Chondrocyte (in vitro differentiated cells): ENCODE results near the gene ABRACL. TPM values are rescaled to one million over a fixed set of nuclear protein-coding genes. Genes with fewer than 3 reads are reported as not detected.

ENCODE experiments used
- DNase-seq: peaks from one replicate; pipeline ENCODE4 v3.0.0; 2021; ENCODE audit warnings: mixed read lengths, low spot score
- H3K27ac Mint-ChIP-seq: one replicate; pipeline ENCODE4 v1.8.0; 2021; ENCODE audit warnings: mild to moderate bottlenecking, moderate library complexity, mixed read lengths; ENCODE audit not compliant: unreplicated experiment
- H3K27me3 Mint-ChIP-seq: 2 replicates; pipeline ENCODE4 v1.8.0; 2021; ENCODE audit warnings: low read depth, mixed read lengths
- H3K36me3 Mint-ChIP-seq: 2 replicates; pipeline ENCODE4 v1.8.0; 2021; ENCODE audit warnings: low read depth, mixed read lengths
- H3K4me1 Mint-ChIP-seq: 2 replicates; pipeline ENCODE4 v1.8.0; 2021; ENCODE audit warnings: low read depth, mild to moderate bottlenecking, mixed read lengths
- H3K4me3 Mint-ChIP-seq: one replicate; pipeline ENCODE4 v1.8.0; 2021; ENCODE audit warnings: mild to moderate bottlenecking, moderate library complexity, mixed read lengths; ENCODE audit not compliant: unreplicated experiment
- H3K9me3 Mint-ChIP-seq: 2 replicates; pipeline ENCODE4 v1.8.0; 2021; ENCODE audit warnings: low read depth, mixed read lengths
- CTCF ChIP-seq: fragments of 200-600 bp; sonication (generic); IDR thresholded peaks from 2 replicates; pipeline ENCODE4 v1.5.0; 2021; ENCODE audit warnings: antibody characterized with exemption, mild to moderate bottlenecking, moderate library complexity
- total RNA-seq: library from RNA; stranded (reverse); gene quantifications from 3 replicates; pipeline ENCODE4 v1.2.1, GENCODE V29; 2021

ABRACL gene
- total RNA-seq, 1 donor from 2014 or later: 17.2 TPM

- H3K4me3 Mint-ChIP-seq: no peak overlapping the region
- DNase-seq: no peak
- no peak for TF ChIP-seq CTCF
- no peaks in the 10 kb centered on the region for H3K27me3 Mint-ChIP-seq
- no peak overlapping the region for H3K27ac Mint-ChIP-seq
- H3K36me3 Mint-ChIP-seq: no peaks in the 10 kb centered on the region
- no peaks in the 10 kb centered on the region for H3K9me3 Mint-ChIP-seq
- H3K4me1 Mint-ChIP-seq: peaks cover 4% of the 10 kb centered on the region
These were observed 32.0 kb upstream of the ABRACL start for GRCh38 chr6:138996524-138996923.

GRCh38 chr6:138997136-138997535 is 31.4 kb upstream of the ABRACL start:
- no peaks in the 10 kb centered on the region for H3K27me3 Mint-ChIP-seq
- no peak overlapping the region for H3K4me3 Mint-ChIP-seq
- no peak overlapping the region for H3K27ac Mint-ChIP-seq
- no peaks in the 10 kb centered on the region for H3K36me3 Mint-ChIP-seq
- no peaks in the 10 kb centered on the region for H3K9me3 Mint-ChIP-seq
- TF ChIP-seq CTCF: no peak
- H3K4me1 Mint-ChIP-seq: peaks cover 4% of the 10 kb centered on the region
- DNase-seq: no peak

GRCh38 chr6:138999949-139000725 is 28.4 kb upstream of the ABRACL start:
- no peak overlapping the region for H3K4me3 Mint-ChIP-seq
- H3K36me3 Mint-ChIP-seq: no peaks in the 10 kb centered on the region
- H3K27ac Mint-ChIP-seq: no peak overlapping the region
- no peak for TF ChIP-seq CTCF
- no peak for DNase-seq
- H3K4me1 Mint-ChIP-seq: peaks cover 4% of the 10 kb centered on the region
- H3K27me3 Mint-ChIP-seq: no peaks in the 10 kb centered on the region
- H3K9me3 Mint-ChIP-seq: no peaks in the 10 kb centered on the region

- DNase-seq: no peak
- Mint-ChIP-seq H3K36me3 (no peaks in the 10 kb centered on the region), H3K4me1 (no peaks in the 10 kb centered on the region), H3K4me3 (no peak overlapping the region), H3K9me3 (no peaks in the 10 kb centered on the region), H3K27ac (no peak overlapping the region), H3K27me3 (no peaks in the 10 kb centered on the region)
- no peak for TF ChIP-seq CTCF
These were observed 24.8 kb upstream of the ABRACL start for GRCh38 chr6:139003751-139004150.

- Mint-ChIP-seq H3K4me1 (no peaks in the 10 kb centered on the region), H3K4me3 (no peak overlapping the region), H3K36me3 (no peaks in the 10 kb centered on the region), H3K27ac (no peak overlapping the region), H3K9me3 (no peaks in the 10 kb centered on the region), H3K27me3 (no peaks in the 10 kb centered on the region)
- TF ChIP-seq CTCF: no peak
- no peak for DNase-seq
These were observed 22.1 kb upstream of the ABRACL start for GRCh38 chr6:139006477-139006876.
